ENCODE measurements around the gene FRMD4A. TPM values are rescaled to one million over a fixed set of nuclear protein-coding genes. Genes with fewer than 3 reads are reported as not detected.
A peak's percentile ranks its signal among the peaks of the same experiment; 100 is the strongest.

FRMD4A gene
- total and polyA plus RNA-seq, 2 experiments from 2014 or later = 11.9 to 17.5 TPM

- no peak for DNase-seq
- peaks cover 26% of the 10 kb centered on the region for H3K4me1 ChIP-seq (ENCODE audit: insufficient read depth)
- H3K9ac ChIP-seq = no peak overlapping the region
- H3K27ac ChIP-seq = no peak overlapping the region
- H3K9me2 ChIP-seq (ENCODE audit: insufficient read depth) = no peaks in the 10 kb centered on the region
- in situ Hi-C loops (cut with MboI) = no loop called here
- no peaks in the 10 kb centered on the region for H3K36me3 ChIP-seq (ENCODE audit: low read depth)
- H3K4me3 ChIP-seq = no peak overlapping the region
- H3F3A ChIP-seq (ENCODE audit: insufficient read depth) = peaks cover 24% of the 10 kb centered on the region
- H3K9me3 ChIP-seq (ENCODE audit: low read depth) = no peaks in the 10 kb centered on the region
- no peak for TF ChIP-seq EZH2 (IDR thresholded peaks at IDR 0.05; ENCODE audit: insufficient read depth, poor library complexity, severe bottlenecking)
- TF ChIP-seq EZH2phosphoT487 (IDR thresholded peaks at IDR 0.05; ENCODE audit: insufficient read depth, low read depth) = no peak
- peaks cover 91% of the 10 kb centered on the region for H3K79me2 ChIP-seq (ENCODE audit: insufficient read depth)
- no peak overlapping the region for H3K4me2 ChIP-seq (ENCODE audit: unreplicated experiment)
- H2AFZ ChIP-seq = no peak overlapping the region
- WGBS, 2 experiments (ENCODE audit: low coverage in 1 of 2, low lambda C conversion rate in 2 of 2, missing lambda C conversion rate in 2 of 2) = 70 to 77% methylated on average over 3 of the region's 3 CpGs
- no peaks in the 10 kb centered on the region for H4K20me1 ChIP-seq (ENCODE audit: insufficient read depth)
- no peaks in the 10 kb centered on the region for H3K27me3 ChIP-seq (replicated peaks; ENCODE audit: insufficient read depth)
Observed at GRCh38 chr10:13862546-13863233, 468.0 kb downstream of the FRMD4A start.

DNA sequence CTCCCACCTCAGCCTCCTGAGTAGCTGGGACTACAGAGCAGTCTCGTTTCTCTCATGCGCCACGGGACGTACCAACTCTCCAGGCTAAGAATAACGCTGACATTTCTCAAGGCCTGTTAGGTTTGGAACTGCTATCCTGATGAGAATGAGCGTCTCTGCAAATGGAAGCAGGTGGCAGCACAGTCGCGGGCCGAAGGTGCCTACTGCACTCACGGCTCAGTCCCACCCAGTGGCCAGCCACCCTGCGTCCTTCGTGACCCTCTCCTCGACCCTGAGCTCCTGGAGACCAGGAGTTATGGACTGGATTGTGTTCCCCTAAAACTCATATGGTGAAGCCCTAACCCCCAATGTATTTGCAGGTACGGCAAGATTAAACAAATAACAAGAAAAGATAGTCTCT lies 469.8 kb downstream of the FRMD4A start:
- H3K4me1 ChIP-seq (ENCODE audit: insufficient read depth) = peaks cover 12% of the 10 kb centered on the region
- no peaks in the 10 kb centered on the region for H3K27me3 ChIP-seq (replicated peaks; ENCODE audit: insufficient read depth)
- no peaks in the 10 kb centered on the region for H4K20me1 ChIP-seq (ENCODE audit: insufficient read depth)
- no peak overlapping the region for H2AFZ ChIP-seq
- 96 to 98% methylated on average over 14 of the region's 14 CpGs for WGBS, 2 experiments (ENCODE audit: low coverage in 1 of 2, low lambda C conversion rate in 2 of 2, missing lambda C conversion rate in 2 of 2)
- no peak for TF ChIP-seq EZH2 (IDR thresholded peaks at IDR 0.05; ENCODE audit: insufficient read depth, poor library complexity, severe bottlenecking)
- TF ChIP-seq EZH2phosphoT487 (IDR thresholded peaks at IDR 0.05; ENCODE audit: insufficient read depth, low read depth) = no peak
- H3K9ac ChIP-seq = no peak overlapping the region
- no peak overlapping the region for H3K27ac ChIP-seq
- no peak overlapping the region for H3K4me2 ChIP-seq (ENCODE audit: unreplicated experiment)
- H3F3A ChIP-seq (ENCODE audit: insufficient read depth) = peaks cover 11% of the 10 kb centered on the region
- no peaks in the 10 kb centered on the region for H3K9me3 ChIP-seq (ENCODE audit: low read depth)
- peaks cover 95% of the 10 kb centered on the region for H3K79me2 ChIP-seq (ENCODE audit: insufficient read depth)
- in situ Hi-C loops (cut with MboI) = no loop called here
- no peak overlapping the region for H3K4me3 ChIP-seq
- no peaks in the 10 kb centered on the region for H3K9me2 ChIP-seq (ENCODE audit: insufficient read depth)
- 0 out of 2 replicates have a peak, but pooled peaks cover 5% of the 10 kb centered on the region for H3K36me3 ChIP-seq (ENCODE audit: low read depth)
- DNase-seq = no peak

DNA sequence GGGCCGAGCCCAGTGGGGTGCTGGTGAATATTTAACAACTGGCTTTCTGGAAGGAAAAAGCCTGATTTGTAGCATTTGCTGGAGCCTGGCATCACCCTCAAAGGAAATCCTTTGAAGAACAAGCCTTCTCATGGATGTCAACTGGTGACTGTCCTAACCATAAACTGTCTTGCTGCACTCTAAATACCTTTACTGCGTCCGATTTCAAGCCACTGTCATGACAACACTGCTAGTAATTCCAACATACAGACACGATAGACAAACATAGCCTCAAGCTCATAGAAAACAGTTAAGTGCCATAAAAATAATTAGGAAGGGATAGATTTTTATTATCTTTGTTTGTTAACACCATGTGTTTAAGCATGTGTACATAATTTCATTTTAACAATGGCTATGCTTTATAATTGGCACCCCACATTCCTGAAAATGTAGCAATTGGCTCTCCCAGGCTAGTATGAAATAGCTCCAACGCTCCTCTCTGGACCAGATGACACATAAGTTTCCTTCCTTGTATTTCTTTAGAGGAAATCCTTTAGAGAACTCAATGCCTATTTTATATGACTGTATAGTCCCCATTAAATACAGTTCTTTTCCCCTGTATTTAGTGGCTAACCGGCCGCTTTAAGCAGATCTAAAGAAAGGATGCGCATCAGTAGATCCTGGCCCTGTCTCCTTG lies 470.6 kb downstream of the FRMD4A start:
- TF ChIP-seq EZH2phosphoT487 (IDR thresholded peaks at IDR 0.05; ENCODE audit: insufficient read depth, low read depth) (no peak), EZH2 (IDR thresholded peaks at IDR 0.05; ENCODE audit: insufficient read depth, poor library complexity, severe bottlenecking) (no peak)
- Histone ChIP-seq H3K79me2 (ENCODE audit: insufficient read depth) (peaks cover 96% of the 10 kb centered on the region), H3K4me1 (ENCODE audit: insufficient read depth) (peaks cover 7% of the 10 kb centered on the region; the same call in 1 of the 2 replicates), H3F3A (ENCODE audit: insufficient read depth) (peaks cover 5% of the 10 kb centered on the region; the same call in 1 of the 2 replicates), H4K20me1 (ENCODE audit: insufficient read depth) (no peaks in the 10 kb centered on the region), H3K4me3 (no peak overlapping the region), H3K9me2 (ENCODE audit: insufficient read depth) (no peaks in the 10 kb centered on the region), H3K27me3 (replicated peaks; ENCODE audit: insufficient read depth) (no peaks in the 10 kb centered on the region), H3K4me2 (ENCODE audit: unreplicated experiment) (no peak overlapping the region), H3K9ac (no peak overlapping the region), H3K9me3 (ENCODE audit: low read depth) (no peaks in the 10 kb centered on the region), H3K27ac (no peak overlapping the region; the same call in 1 of the 2 replicates), H2AFZ (no peak overlapping the region), H3K36me3 (ENCODE audit: low read depth) (0 out of 2 replicates have a peak, but pooled peaks cover 5% of the 10 kb centered on the region)
- peak; percentile 37 for DNase-seq
- 81 to 83% methylated on average over 8 of the region's 8 CpGs for WGBS, 2 experiments (ENCODE audit: low coverage in 1 of 2, low lambda C conversion rate in 2 of 2, missing lambda C conversion rate in 2 of 2)
- in situ Hi-C loops (cut with MboI) = no loop called here

- Histone ChIP-seq H3K4me1 (ENCODE audit: insufficient read depth) (peaks cover 13% of the 10 kb centered on the region; the same call in 1 of the 2 replicates), H3K4me3 (no peak overlapping the region), H4K20me1 (ENCODE audit: insufficient read depth) (no peaks in the 10 kb centered on the region), H3K27ac (no peak overlapping the region), H3F3A (ENCODE audit: insufficient read depth) (peaks cover 5% of the 10 kb centered on the region; the same call in 1 of the 2 replicates), H2AFZ (no peak overlapping the region), H3K79me2 (ENCODE audit: insufficient read depth) (peaks cover 95% of the 10 kb centered on the region), H3K9me2 (ENCODE audit: insufficient read depth) (no peaks in the 10 kb centered on the region), H3K4me2 (ENCODE audit: unreplicated experiment) (no peak overlapping the region), H3K36me3 (ENCODE audit: low read depth) (0 out of 2 replicates have a peak, but pooled peaks cover 5% of the 10 kb centered on the region), H3K27me3 (replicated peaks; ENCODE audit: insufficient read depth) (no peaks in the 10 kb centered on the region), H3K9me3 (ENCODE audit: low read depth) (no peaks in the 10 kb centered on the region), H3K9ac (no peak overlapping the region)
- in situ Hi-C loops (cut with MboI) = no loop called here
- TF ChIP-seq EZH2 (IDR thresholded peaks at IDR 0.05; ENCODE audit: insufficient read depth, poor library complexity, severe bottlenecking) (no peak), EZH2phosphoT487 (IDR thresholded peaks at IDR 0.05; ENCODE audit: insufficient read depth, low read depth) (no peak)
- WGBS, 2 experiments (ENCODE audit: low coverage in 1 of 2, low lambda C conversion rate in 2 of 2, missing lambda C conversion rate in 2 of 2) = 93 to 94% methylated on average over 11 of the region's 11 CpGs
- DNase-seq = no peak
Observed at GRCh38 chr10:13858709-13859108, 472.0 kb downstream of the FRMD4A start.
